ENCODE results near the gene AKT3. TPM values are rescaled to one million over a fixed set of nuclear protein-coding genes. Genes with fewer than 3 reads are reported as not detected.

AKT3 gene
- total RNA-seq, 4 donors from 2014 or later, result 3.8 to 31.7 (median 8.6) TPM

DNA sequence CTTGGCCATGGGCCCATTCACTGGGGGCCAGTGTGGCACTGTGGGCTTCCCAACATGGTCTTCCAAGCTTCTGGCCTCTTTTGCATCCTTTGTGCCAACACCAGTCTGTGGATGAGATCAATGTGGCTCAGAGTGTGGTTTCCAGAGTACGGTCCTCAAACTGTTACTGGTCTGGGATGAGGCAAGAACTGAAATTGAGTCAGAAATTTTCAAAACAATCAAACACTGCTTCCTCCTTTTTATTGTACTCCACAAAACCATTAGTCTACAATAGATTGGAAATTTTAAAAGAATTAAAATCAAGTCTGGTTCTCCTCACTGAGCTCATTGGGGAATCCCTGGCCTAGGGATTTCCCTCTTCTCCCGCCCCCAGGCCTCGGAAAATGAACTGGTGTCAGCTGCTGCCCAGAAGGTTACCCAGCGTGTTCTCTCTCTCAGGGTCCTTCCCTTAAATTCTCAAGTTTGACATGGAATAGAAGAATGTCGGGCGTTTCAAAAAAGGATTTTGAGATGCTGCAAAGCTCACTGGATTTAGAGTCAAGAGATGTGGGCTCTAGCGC is 372.2 kb downstream of the AKT3 start:
- no peak for DNase-seq (ENCODE audit: low spot score in 2 of 2)
- no peak overlapping the region for H3K27ac ChIP-seq
- no peaks in the 10 kb centered on the region for H3K27me3 ChIP-seq
- H3K4me3 ChIP-seq, result no peak overlapping the region
- H3K9me3 ChIP-seq, result no peaks in the 10 kb centered on the region
- no peaks in the 10 kb centered on the region for H3K36me3 ChIP-seq
- WGBS, result 90% methylated on average over 7 of the region's 7 CpGs
- peaks cover 26% of the 10 kb centered on the region for H3K4me1 ChIP-seq
- TF ChIP-seq POLR2AphosphoS5 (IDR thresholded peaks at IDR 0.05), result no peak
- no peak for TF ChIP-seq POLR2A (IDR thresholded peaks at IDR 0.05)
- TF ChIP-seq, protein P1, sequence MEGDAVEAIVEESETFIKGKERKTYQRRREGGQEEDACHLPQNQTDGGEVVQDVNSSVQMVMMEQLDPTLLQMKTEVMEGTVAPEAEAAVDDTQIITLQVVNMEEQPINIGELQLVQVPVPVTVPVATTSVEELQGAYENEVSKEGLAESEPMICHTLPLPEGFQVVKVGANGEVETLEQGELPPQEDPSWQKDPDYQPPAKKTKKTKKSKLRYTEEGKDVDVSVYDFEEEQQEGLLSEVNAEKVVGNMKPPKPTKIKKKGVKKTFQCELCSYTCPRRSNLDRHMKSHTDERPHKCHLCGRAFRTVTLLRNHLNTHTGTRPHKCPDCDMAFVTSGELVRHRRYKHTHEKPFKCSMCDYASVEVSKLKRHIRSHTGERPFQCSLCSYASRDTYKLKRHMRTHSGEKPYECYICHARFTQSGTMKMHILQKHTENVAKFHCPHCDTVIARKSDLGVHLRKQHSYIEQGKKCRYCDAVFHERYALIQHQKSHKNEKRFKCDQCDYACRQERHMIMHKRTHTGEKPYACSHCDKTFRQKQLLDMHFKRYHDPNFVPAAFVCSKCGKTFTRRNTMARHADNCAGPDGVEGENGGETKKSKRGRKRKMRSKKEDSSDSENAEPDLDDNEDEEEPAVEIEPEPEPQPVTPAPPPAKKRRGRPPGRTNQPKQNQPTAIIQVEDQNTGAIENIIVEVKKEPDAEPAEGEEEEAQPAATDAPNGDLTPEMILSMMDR (IDR thresholded peaks at IDR 0.05), result no peak
- TF ChIP-seq EP300 (IDR thresholded peaks at IDR 0.05), result no peak

DNA sequence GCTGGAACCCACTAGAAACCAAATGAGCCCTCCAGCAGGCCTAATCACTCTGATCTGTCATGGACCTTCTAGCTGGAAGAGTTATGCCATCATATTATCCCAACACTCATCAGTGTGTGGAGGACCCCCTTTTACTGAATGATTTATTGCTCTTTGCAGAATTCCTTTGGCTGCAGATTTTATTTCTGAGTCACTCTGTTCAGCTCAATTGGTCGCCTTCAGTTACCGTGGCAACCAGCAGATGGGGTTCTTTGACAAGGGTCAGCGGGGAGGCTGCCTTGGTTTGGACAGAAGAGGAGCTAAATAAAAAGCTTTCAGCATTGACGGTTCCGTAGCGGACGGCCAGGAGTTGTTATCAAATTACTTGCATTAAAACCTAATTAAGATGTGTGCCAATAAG is 374.1 kb downstream of the AKT3 start:
- no peak for DNase-seq (ENCODE audit: low spot score in 2 of 2)
- Histone ChIP-seq H3K4me1 (peaks cover 28% of the 10 kb centered on the region), H3K9me3 (no peaks in the 10 kb centered on the region), H3K36me3 (no peaks in the 10 kb centered on the region), H3K27ac (no peak overlapping the region), H3K27me3 (no peaks in the 10 kb centered on the region), H3K4me3 (no peak overlapping the region)
- 98% methylated on average over 7 of the region's 7 CpGs for whole genome bisulfite sequencing
- TF ChIP-seq POLR2A (IDR thresholded peaks at IDR 0.05), result no peak
- TF ChIP-seq, protein P1 (IDR thresholded peaks at IDR 0.05), result no peak
- TF ChIP-seq EP300 (IDR thresholded peaks at IDR 0.05), result no peak
- no peak for TF ChIP-seq POLR2AphosphoS5 (IDR thresholded peaks at IDR 0.05)

DNA sequence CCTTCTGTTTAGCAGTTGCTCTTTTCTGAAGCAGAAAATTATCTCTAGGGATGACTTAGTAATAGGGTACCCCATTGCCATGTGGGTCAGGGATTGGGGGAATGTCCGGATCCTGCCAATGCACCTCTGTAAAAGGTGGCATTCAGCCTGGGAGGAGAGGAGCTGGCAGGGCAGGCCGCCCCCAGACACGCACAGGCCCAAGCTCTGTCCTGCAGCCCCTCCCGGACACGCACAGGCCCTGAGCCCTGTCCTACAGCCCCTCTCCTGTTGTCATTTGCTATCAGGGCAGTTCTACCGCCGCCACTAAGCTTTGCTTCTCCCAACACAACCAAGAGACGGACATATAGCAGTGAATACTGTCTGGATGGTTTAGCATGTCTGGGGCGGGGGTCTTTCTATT is 375.1 kb downstream of the AKT3 start:
- H3K27me3 ChIP-seq, result no peaks in the 10 kb centered on the region
- H3K9me3 ChIP-seq, result no peaks in the 10 kb centered on the region
- no peak overlapping the region for H3K27ac ChIP-seq
- no peak for DNase-seq (ENCODE audit: low spot score in 2 of 2)
- 88% methylated on average over 7 of the region's 9 CpGs for WGBS
- peak overlapping the region; percentile 42 for H3K4me3 ChIP-seq
- TF ChIP-seq, protein P1 (IDR thresholded peaks at IDR 0.05), result no peak
- TF ChIP-seq POLR2A (IDR thresholded peaks at IDR 0.05), result no peak
- no peak for TF ChIP-seq EP300 (IDR thresholded peaks at IDR 0.05)
- no peak for TF ChIP-seq POLR2AphosphoS5 (IDR thresholded peaks at IDR 0.05)
- peaks cover 28% of the 10 kb centered on the region for H3K4me1 ChIP-seq
- no peaks in the 10 kb centered on the region for H3K36me3 ChIP-seq

DNA sequence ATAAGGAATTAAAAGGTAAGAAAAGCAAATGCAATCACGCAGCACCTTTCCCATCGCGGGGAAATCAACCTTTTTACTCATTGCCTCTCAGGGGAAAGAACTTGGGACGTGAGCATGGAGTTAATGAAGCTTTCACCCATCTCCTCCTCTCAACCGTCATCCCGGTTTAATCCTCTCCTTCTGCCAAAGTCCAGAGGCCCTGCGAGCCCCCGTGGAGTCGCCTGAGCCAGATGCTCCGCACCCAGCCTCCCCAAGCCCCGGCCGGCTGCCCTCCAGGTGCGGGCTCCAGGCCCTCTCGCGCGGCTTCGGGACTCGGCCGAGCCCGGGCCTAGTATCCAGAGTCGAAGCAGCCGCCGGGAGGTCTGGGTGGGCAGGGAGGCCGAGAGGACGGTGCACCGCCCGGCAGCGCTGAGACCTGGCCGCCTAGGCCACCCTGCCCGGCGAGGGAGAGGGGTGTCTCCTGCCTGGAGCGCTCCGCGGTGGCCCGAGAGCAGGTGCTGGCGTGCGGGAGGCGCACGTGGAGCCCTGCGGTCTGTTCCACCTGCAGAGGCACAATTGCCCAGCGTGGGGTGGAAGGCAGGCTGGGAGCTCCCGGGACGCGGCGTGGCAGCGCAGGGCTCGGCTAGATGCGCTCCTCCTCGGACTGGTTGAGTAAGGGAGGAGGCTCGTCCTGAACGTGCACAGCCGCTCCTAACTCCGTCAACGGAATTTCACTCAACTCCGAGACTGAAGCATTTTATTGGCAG is 375.7 kb downstream of the AKT3 start:
- Histone ChIP-seq H3K4me3 (peak overlapping the region; percentile 42), H3K27ac (peak overlapping the region; percentile 67)
- 51% methylated on average over 21 of the region's 55 CpGs for WGBS

More for the DNA sequence above, 375.7 kb downstream of the AKT3 start:
- Histone ChIP-seq H3K9me3 (no peaks in the 10 kb centered on the region), H3K36me3 (no peaks in the 10 kb centered on the region), H3K27me3 (no peaks in the 10 kb centered on the region), H3K4me1 (peaks cover 28% of the 10 kb centered on the region)
- TF ChIP-seq EP300 (IDR thresholded peaks at IDR 0.05) (no peak), POLR2AphosphoS5 (IDR thresholded peaks at IDR 0.05) (no peak), POLR2A (IDR thresholded peaks at IDR 0.05) (no peak)
- TF ChIP-seq, protein P1 (IDR thresholded peaks at IDR 0.05), result no peak
- no peak for DNase-seq (ENCODE audit: low spot score in 2 of 2)

Data from suprapubic skin (tissue), 4 donors.